ENCODE results near the gene TRMT2A.

DNA sequence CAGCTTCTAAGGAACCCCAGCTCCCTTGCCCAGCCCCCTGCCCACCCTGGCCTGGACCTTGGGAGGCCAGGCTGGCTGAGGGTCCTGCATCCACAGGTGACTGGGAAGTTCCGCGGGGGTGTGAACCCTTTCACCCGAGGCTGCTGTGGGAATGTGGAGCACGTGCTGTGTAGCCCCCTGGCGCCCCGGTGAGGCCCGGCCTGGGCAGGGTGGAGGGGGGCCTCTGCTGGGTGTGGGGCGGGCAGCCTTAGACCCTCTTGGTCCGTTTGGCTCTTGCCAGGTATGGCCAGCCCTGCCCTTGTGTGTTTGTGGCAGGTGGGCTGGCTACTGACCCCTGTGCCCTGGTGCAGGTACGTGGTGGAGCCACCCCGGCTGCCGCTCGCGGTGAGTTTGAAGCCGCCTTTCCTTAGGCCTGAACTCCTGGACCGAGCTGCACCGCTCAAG, 23.5 kb upstream of the TRMT2A start:
- TF ChIP-seq ZNF398 (tag by site-specific recombination; IDR thresholded peaks at IDR 0.05), result no peak
- no peak for TF ChIP-seq ZBTB17 (tag by site-specific recombination; IDR thresholded peaks at IDR 0.05)
- no peak for TF ChIP-seq CTCF (tag by site-specific recombination; IDR thresholded peaks at IDR 0.05)
- no peak for TF ChIP-seq KLF8 (tag by site-specific recombination; IDR thresholded peaks at IDR 0.05)
- TF ChIP-seq ZNF132 (tag by site-specific recombination; IDR thresholded peaks at IDR 0.05; ENCODE audit: borderline replicate concordance), result no peak
- no peak for TF ChIP-seq ZNF292 (tag by site-specific recombination; IDR thresholded peaks at IDR 0.05; ENCODE audit: borderline replicate concordance, low read depth)
- no peak for TF ChIP-seq ZNF501 (tag by site-specific recombination; IDR thresholded peaks at IDR 0.05)
- TF ChIP-seq ZNF776 (tag by site-specific recombination; IDR thresholded peaks at IDR 0.05; ENCODE audit: borderline replicate concordance), result no peak
- TF ChIP-seq ZNF558 (tag by site-specific recombination; IDR thresholded peaks at IDR 0.05), result no peak
- TF ChIP-seq ZFP3 (tag by site-specific recombination; IDR thresholded peaks at IDR 0.05; ENCODE audit: low read depth), result no peak
- no peak for TF ChIP-seq ZFP69B (tag by site-specific recombination; IDR thresholded peaks at IDR 0.05)
- no peak for TF ChIP-seq ZNF121 (tag by site-specific recombination; IDR thresholded peaks at IDR 0.05)

Data from HEK293 (cell line).